IMR-90 (cell line): ENCODE data around the gene PMP22. TPM values are rescaled to one million over a fixed set of nuclear protein-coding genes. Genes with fewer than 3 reads are reported as not detected.

ENCODE experiments used
- ATAC-seq: fragments of 200-7000 bp; cut with Tn5 transposase; 2 replicates; pipeline ENCODE4 v1.9.1; 2020; ENCODE audit warnings: low read depth, mild to moderate bottlenecking, moderate library complexity
- BruUV-seq: library from RNA; stranded (reverse); fragments of 400-500 nt; replicated peaks from 2 replicates; lab custom pipeline; 2021; lab: Mats Ljungman, UMichigan
- CTCF ChIA-PET: fragments of 300-600 bp; formaldehyde crosslinking; extraction: SDS; loops from one replicate; lab custom pipeline; 2021; ENCODE audit warnings: antibody characterized with exemption; lab: Yijun Ruan, JAX
- POLR2A ChIA-PET: fragments of 300-600 bp; sonication (Branson Sonifier 250); formaldehyde crosslinking; loops from one replicate; lab custom pipeline; 2022; ENCODE audit warnings: antibody characterized with exemption; ENCODE audit not compliant: unreplicated experiment; lab: Charles Lee
- DNase-seq: peaks from one replicate; pipeline ENCODE4 v3.0.0; 2013
- H2AFZ ChIP-seq: replicated peaks from 2 replicates; pipeline ENCODE3; 2013; ENCODE audit warnings: low read length, mild to moderate bottlenecking; ENCODE audit not compliant: poor library complexity
- H2AK5ac ChIP-seq: 2 replicates; pipeline ENCODE4 v1.6.1; 2013; ENCODE audit warnings: low read depth, low read length, inconsistent platforms
- H2AK9ac ChIP-seq: replicated peaks from 2 replicates; pipeline ENCODE3; 2013; ENCODE audit warnings: mild to moderate bottlenecking, low read depth, low read length, moderate library complexity; ENCODE audit not compliant: poor library complexity
- H2BK120ac ChIP-seq: 2 replicates; pipeline ENCODE4 v1.6.1; 2013; ENCODE audit warnings: low read depth, low read length, inconsistent platforms
- H2BK15ac ChIP-seq: 3 replicates; pipeline ENCODE4 v1.6.1; 2013; ENCODE audit warnings: low read depth, low read length, inconsistent platforms
- H2BK20ac ChIP-seq: 2 replicates; pipeline ENCODE4 v1.6.1; 2013; ENCODE audit warnings: low read depth, mild to moderate bottlenecking, inconsistent platforms, low read length, moderate library complexity
- H2BK5ac ChIP-seq: 2 replicates; pipeline ENCODE4 v1.6.1; 2013; ENCODE audit warnings: mild to moderate bottlenecking, low read depth, low read length, inconsistent platforms; ENCODE audit not compliant: poor library complexity, severe bottlenecking
- H3K14ac ChIP-seq: replicated peaks from 2 replicates; pipeline ENCODE4 v1.6.1; 2013; ENCODE audit warnings: low read depth, low read length, inconsistent platforms
- H3K18ac ChIP-seq: 2 replicates; pipeline ENCODE4 v1.6.1; 2013; ENCODE audit warnings: low read depth, low read length, control low read depth
- H3K23ac ChIP-seq: 2 replicates; pipeline ENCODE4 v1.6.1; 2013; ENCODE audit warnings: low read depth, low read length, inconsistent platforms
- H3K27ac ChIP-seq: 2 replicates; pipeline ENCODE4 v1.5.1; 2013; ENCODE audit warnings: mild to moderate bottlenecking, control low read depth, low read length; ENCODE audit not compliant: insufficient read depth
- H3K27me3 ChIP-seq: 2 replicates; pipeline ENCODE4 v1.6.1; 2013; ENCODE audit warnings: low read length; ENCODE audit not compliant: control insufficient read depth, insufficient read depth
- H3K36me3 ChIP-seq: 2 replicates; pipeline ENCODE4 v1.6.1; 2013; ENCODE audit warnings: low read length, mixed read lengths; ENCODE audit not compliant: control insufficient read depth, insufficient read depth
- H3K4ac ChIP-seq: 2 replicates; pipeline ENCODE4 v1.6.1; 2013; ENCODE audit warnings: low read depth, low read length, inconsistent platforms
- H3K4me1 ChIP-seq: 2 replicates; pipeline ENCODE4 v1.6.1; 2013; ENCODE audit warnings: low read length, mixed read lengths; ENCODE audit not compliant: control insufficient read depth, insufficient read depth
- H3K4me2 ChIP-seq: 2 replicates; pipeline ENCODE4 v1.6.1; 2013; ENCODE audit warnings: low read depth, mild to moderate bottlenecking, control low read depth, low read length, moderate library complexity
- H3K4me3 ChIP-seq: 2 replicates; pipeline ENCODE4 v1.5.1; 2013; ENCODE audit warnings: low read depth, mild to moderate bottlenecking, control low read depth, low read length, moderate library complexity; ENCODE audit not compliant: insufficient read depth
- H3K56ac ChIP-seq: 2 replicates; pipeline ENCODE4 v1.6.1; 2013; ENCODE audit warnings: low read length, inconsistent platforms; ENCODE audit not compliant: insufficient read depth; ENCODE audit errors: extremely low read depth
- H3K79me1 ChIP-seq, 2 experiments: 2 replicates each; pipeline ENCODE4 v1.6.1; 2013; ENCODE audit warnings: low read length in 2 of 2, inconsistent platforms in 1 of 2, low read depth in 1 of 2
- H3K9ac ChIP-seq: 2 replicates; pipeline ENCODE4 v1.6.1; 2013; ENCODE audit warnings: low read depth, low read length, control low read depth
- H3K9me1 ChIP-seq: 2 replicates; pipeline ENCODE4 v1.6.1; 2013; ENCODE audit warnings: low read length, inconsistent platforms; ENCODE audit not compliant: insufficient read depth
- H3K9me3 ChIP-seq: 2 replicates; pipeline ENCODE4 v1.6.1; 2013; ENCODE audit warnings: low read length; ENCODE audit not compliant: control insufficient read depth, insufficient read depth
- H4K20me1 ChIP-seq: 2 replicates; pipeline ENCODE4 v1.6.1; 2013; ENCODE audit warnings: low read length, inconsistent platforms; ENCODE audit not compliant: insufficient read depth
- H4K5ac ChIP-seq: 2 replicates; pipeline ENCODE4 v1.6.1; 2013; ENCODE audit warnings: mild to moderate bottlenecking, low read depth, low read length, control low read depth
- H4K8ac ChIP-seq, 2 experiments: 2 replicates each; pipeline ENCODE4 v1.6.1; 2013; ENCODE audit warnings: low read depth in 2 of 2, low read length in 2 of 2, control low read depth in 1 of 2, inconsistent platforms in 1 of 2
- H4K91ac ChIP-seq: 2 replicates; pipeline ENCODE4 v1.6.1; 2013; ENCODE audit warnings: low read depth, low read length, inconsistent platforms; ENCODE audit not compliant: insufficient read depth
- BHLHE40 ChIP-seq: fragments of 150-350 bp; IDR thresholded peaks from 2 replicates; pipeline ENCODE4 v1.6.1; 2016; ENCODE audit warnings: mild to moderate bottlenecking, low read depth, low read length
- CEBPB ChIP-seq: IDR thresholded peaks from 2 replicates; pipeline ENCODE4 v1.6.1; 2012; ENCODE audit warnings: low read depth, low read length, improper control_type of control experiment
- FOS ChIP-seq: fragments of 150-350 bp; IDR thresholded peaks from 2 replicates; pipeline ENCODE4 v1.6.1; 2016; ENCODE audit warnings: low read depth, low read length
- MAFK ChIP-seq: IDR thresholded peaks from 2 replicates; pipeline ENCODE4 v1.6.1; 2012; ENCODE audit warnings: low read depth, low read length, improper control_type of control experiment
- RAD21 ChIP-seq: IDR thresholded peaks from 2 replicates; pipeline ENCODE4 v1.6.1; 2012; ENCODE audit warnings: low read length, improper control_type of control experiment
- RCOR1 ChIP-seq: IDR thresholded peaks from 2 replicates; pipeline ENCODE4 v1.6.1; 2012; ENCODE audit warnings: mild to moderate bottlenecking, low read length, improper control_type of control experiment; ENCODE audit not compliant: insufficient replicate concordance
- RFX5 ChIP-seq: IDR thresholded peaks from 2 replicates; pipeline ENCODE4 v1.8.0; 2012; ENCODE audit warnings: low read depth, mild to moderate bottlenecking, low read length, moderate library complexity
- USF2 ChIP-seq: fragments of 150-350 bp; IDR thresholded peaks from 2 replicates; pipeline ENCODE4 v1.6.1; 2017; ENCODE audit warnings: mild to moderate bottlenecking, antibody characterized with exemption, low read length, low read depth
- WGBS, 2 experiments: methylation state at CpG; one replicate each; pipeline versions ENCODE4 v1.1.5 to v1.1.7; 2013; ENCODE audit warnings: missing lambda C conversion rate in 2 of 2; ENCODE audit not compliant: insufficient read length in 1 of 2; ENCODE audit errors: extremely low coverage in 2 of 2; 5-methylcytosine and 5-hydroxymethylcytosine counted together
- dilution Hi-C: fragments of 300-500 bp; cut with HindIII; formaldehyde crosslinking; loops from one replicate; pipeline ENCODE4 v1.14.3; 2018; ENCODE audit warnings: low sequenced_read_pairs; ENCODE audit not compliant: unreplicated experiment
- in situ Hi-C: fragments of 300-500 bp; cut with MboI; formaldehyde crosslinking; loops from 3 replicates; pipeline ENCODE4 v1.14.3; 2019; ENCODE audit warnings: low sequenced_read_pairs, inconsistent platforms, mixed read lengths
- intact Hi-C: fragments of 100-400 bp; cut with micrococcal nuclease; formaldehyde crosslinking; loops from 2 replicates; pipeline ENCODE4 v1.10.0; 2022
- polyA plus RNA-seq, 3 experiments: library from polyadenylated mRNA; depleted of rRNA; stranded (reverse); fragments of >200 nt; gene quantifications; 2 replicates each; pipeline ENCODE4 v1.2.3, GENCODE V29; 2012; ENCODE audit warnings: low replicate concordance in 1 of 3
- total RNA-seq: library from RNA; depleted of rRNA; stranded (reverse); fragments of >200 nt; gene quantifications from 2 replicates; pipeline ENCODE4 v1.2.3, GENCODE V29; 2012

PMP22 gene
- total and polyA plus RNA-seq, 2 of the 4 experiments (the other 2 are of a cell fraction): 33.5 to 72.8 TPM

DNA sequence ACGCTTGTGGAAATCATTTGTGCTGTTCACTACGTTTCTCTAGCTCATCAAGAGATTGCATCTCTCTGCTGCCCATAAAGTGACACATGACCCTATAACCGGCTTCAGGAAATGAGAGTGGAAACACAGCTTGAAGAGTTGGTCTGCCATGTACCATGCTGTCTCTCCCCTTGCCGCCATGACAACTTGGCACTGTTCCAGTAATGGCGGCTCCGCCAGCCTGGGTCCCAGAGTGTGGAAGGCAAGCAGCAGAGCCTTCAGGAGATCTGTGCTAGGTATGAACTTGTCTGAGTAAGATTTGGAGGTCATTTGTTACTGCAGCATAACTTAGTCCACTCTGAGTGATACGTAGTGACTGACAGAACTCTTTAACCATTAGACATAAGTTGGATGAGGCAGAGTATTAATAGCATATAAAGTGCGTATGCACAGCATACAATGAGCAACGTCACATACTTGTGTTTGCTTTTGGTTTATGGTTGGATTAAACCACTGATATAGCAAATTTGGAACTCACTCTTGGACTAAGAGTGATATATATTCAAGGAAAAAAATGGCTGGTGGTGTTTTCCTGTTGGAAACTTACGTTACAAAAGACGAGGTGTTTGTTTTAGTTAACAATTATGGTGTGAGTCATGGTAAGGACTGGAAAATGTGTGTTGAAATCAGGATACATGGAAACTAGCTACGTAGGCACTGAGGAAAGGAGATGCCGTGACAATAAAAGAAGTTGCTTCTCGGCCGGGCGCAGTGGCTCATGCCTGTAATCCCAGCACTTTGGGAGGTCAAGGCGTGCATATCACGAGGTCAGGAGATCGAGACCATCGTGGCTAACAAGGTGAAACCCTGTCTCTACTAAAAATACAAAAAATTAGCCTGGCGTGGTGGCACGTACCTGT, 24.4 kb upstream of the PMP22 start:
- 64% methylated on average over 8 of the region's 22 CpGs; no CpG with 5 or more reads in 1 of the 2 experiments for WGBS, 2 experiments
- H3K36me3 ChIP-seq: no peaks in the 10 kb centered on the region
- in situ Hi-C loops (no loop called here), dilution Hi-C loops (no loop called here), intact Hi-C loops (no loop called here)
- no peak overlapping the region for H3K27ac ChIP-seq
- H3K14ac ChIP-seq: no peak overlapping the region
- peak overlapping the region; percentile 36; the same call in 1 of the 2 replicates for H2AK5ac ChIP-seq
- H3K56ac ChIP-seq: no peak overlapping the region
- H3K9me3 ChIP-seq: peaks cover 3% of the 10 kb centered on the region
- no TSS peak for BruUV-seq
- no peak overlapping the region for H2BK5ac ChIP-seq
- peaks cover 7% of the 10 kb centered on the region; the same call in 1 of the 2 replicates for H3K27me3 ChIP-seq
- H2BK120ac ChIP-seq: no peak overlapping the region
- H4K91ac ChIP-seq: no peak overlapping the region
- ATAC-seq (peak; percentile 42), DNase-seq (peak; percentile 89)
- no peaks in the 10 kb centered on the region for H3K9me1 ChIP-seq
- H4K20me1 ChIP-seq: no peaks in the 10 kb centered on the region
- ChIA-PET POLR2A (no interaction called here), CTCF (interaction anchor here (0.6 kb wide), 1 partner anchor 926 kb away, joined by 3 read pairs; no protein-coding TSS in a partner anchor)
- H2AFZ ChIP-seq: no peak overlapping the region
- H3K18ac ChIP-seq: peak overlapping the region; percentile 39; the same call in 1 of the 2 replicates
- TF ChIP-seq USF2: no peak
- peak; percentile 21; the same call in 1 of the 2 replicates for TF ChIP-seq BHLHE40
- no peak for TF ChIP-seq RAD21
- TF ChIP-seq CEBPB: peak; percentile 77
- peak; percentile 74 for TF ChIP-seq FOS
- TF ChIP-seq RFX5: peak; percentile 75
- TF ChIP-seq MAFK: no peak
- no peak for TF ChIP-seq RCOR1
- H2BK20ac ChIP-seq: no peak overlapping the region
- no peak overlapping the region for H2AK9ac ChIP-seq
- H2BK15ac ChIP-seq: no peak overlapping the region
- no peak overlapping the region for H4K5ac ChIP-seq
- H3K4me2 ChIP-seq: no peak overlapping the region
- H3K4ac ChIP-seq: peak overlapping the region; percentile 12; the same call in 1 of the 2 replicates
- H3K79me1 ChIP-seq: no peaks in the 10 kb centered on the region
- no peak overlapping the region for H3K4me3 ChIP-seq
- H3K9ac ChIP-seq: no peak overlapping the region
- H3K4me1 ChIP-seq: peaks cover 7% of the 10 kb centered on the region
- no peak overlapping the region for H4K8ac ChIP-seq
- H3K23ac ChIP-seq: no peak overlapping the region
